ENCODE data around the gene CAPN14.

Gene CAPN14

GRCh38 chr2:31231571-31232302 lies 14.4 kb upstream of the CAPN14 start:
- no peak overlapping the region for H3K27ac ChIP-seq
- DNase-seq (ENCODE audit: low read depth, low spot score), result no peak

GRCh38 chr2:31230751-31231150 lies 13.4 kb upstream of the CAPN14 start:
- H3K27ac ChIP-seq, result no peak overlapping the region
- DNase-seq (ENCODE audit: low read depth, low spot score), result no peak

GRCh38 chr2:31228717-31229116 lies 11.4 kb upstream of the CAPN14 start:
- H3K27ac ChIP-seq, result no peak overlapping the region
- DNase-seq (ENCODE audit: low read depth, low spot score), result no peak

GRCh38 chr2:31227711-31228125 lies 10.4 kb upstream of the CAPN14 start:
- peak; percentile 94 for DNase-seq (ENCODE audit: low read depth, low spot score)
- peak overlapping the region; percentile 52 for H3K27ac ChIP-seq

GRCh38 chr2:31227110-31227509 lies 9.8 kb upstream of the CAPN14 start:
- H3K27ac ChIP-seq, result peak overlapping the region; percentile 52
- no peak for DNase-seq (ENCODE audit: low read depth, low spot score)

- no peak overlapping the region for H3K27ac ChIP-seq
- no peak for DNase-seq (ENCODE audit: low read depth, low spot score)
These were observed 9.0 kb upstream of the CAPN14 start for GRCh38 chr2:31226266-31226665.

- DNase-seq (ENCODE audit: low read depth, low spot score), result no peak
- no peak overlapping the region for H3K27ac ChIP-seq
These were observed 6.4 kb upstream of the CAPN14 start for GRCh38 chr2:31223749-31224148.

- no peak for DNase-seq (ENCODE audit: low read depth, low spot score)
- H3K27ac ChIP-seq, result no peak overlapping the region
These were observed 5.7 kb upstream of the CAPN14 start for GRCh38 chr2:31223026-31223425.

GRCh38 chr2:31222071-31222470 lies 4.8 kb upstream of the CAPN14 start:
- DNase-seq (ENCODE audit: low read depth, low spot score), result no peak
- no peak overlapping the region for H3K27ac ChIP-seq

- no peak overlapping the region for H3K27ac ChIP-seq
- DNase-seq (ENCODE audit: low read depth, low spot score), result no peak
These were observed 4.2 kb upstream of the CAPN14 start for GRCh38 chr2:31221544-31221943.

GRCh38 chr2:31219131-31219969 lies 2.0 kb upstream of the CAPN14 start:
- no peak for DNase-seq (ENCODE audit: low read depth, low spot score)
- no peak overlapping the region for H3K27ac ChIP-seq

GRCh38 chr2:31216734-31217133 lies 581 bp downstream of the CAPN14 start:
- DNase-seq (ENCODE audit: low read depth, low spot score), result no peak
- no peak overlapping the region for H3K27ac ChIP-seq

- no peak overlapping the region for H3K27ac ChIP-seq
- no peak for DNase-seq (ENCODE audit: low read depth, low spot score)
These were observed 2.8 kb downstream of the CAPN14 start for GRCh38 chr2:31214444-31214915.

GRCh38 chr2:31213601-31214443 lies 3.5 kb downstream of the CAPN14 start:
- H3K27ac ChIP-seq, result no peak overlapping the region
- DNase-seq (ENCODE audit: low read depth, low spot score), result no peak

GRCh38 chr2:31212659-31213600 lies 4.4 kb downstream of the CAPN14 start:
- no peak for DNase-seq (ENCODE audit: low read depth, low spot score)
- no peak overlapping the region for H3K27ac ChIP-seq

- no peak overlapping the region for H3K27ac ChIP-seq
- no peak for DNase-seq (ENCODE audit: low read depth, low spot score)
These were observed 9.1 kb downstream of the CAPN14 start for GRCh38 chr2:31208240-31208639.

- no peak overlapping the region for H3K27ac ChIP-seq
- DNase-seq (ENCODE audit: low read depth, low spot score), result no peak
These were observed 9.5 kb downstream of the CAPN14 start for GRCh38 chr2:31207790-31208189.

GRCh38 chr2:31205613-31206012 lies 11.7 kb downstream of the CAPN14 start:
- DNase-seq (ENCODE audit: low read depth, low spot score), result no peak
- no peak overlapping the region for H3K27ac ChIP-seq

- DNase-seq (ENCODE audit: low read depth, low spot score), result no peak
- H3K27ac ChIP-seq, result no peak overlapping the region
These were observed 12.1 kb downstream of the CAPN14 start for GRCh38 chr2:31205186-31205585.

Data from epithelial cell of prostate (primary cell).